Kidney epithelial cell (primary cell): ENCODE data around the gene NFIA. TPM values are rescaled to one million over a fixed set of nuclear protein-coding genes. Genes with fewer than 3 reads are reported as not detected.

Source experiments
- DNase-seq: peaks from one replicate; pipeline ENCODE4 v3.0.0-alpha.2; 2010; ENCODE audit warnings: low read depth
- H3K27me3 ChIP-seq: 2 replicates; pipeline ENCODE4 v1.6.0; 2011; ENCODE audit warnings: low read length; ENCODE audit not compliant: control insufficient read depth, insufficient read depth
- H3K36me3 ChIP-seq: 2 replicates; pipeline ENCODE4 v1.5.1; 2011; ENCODE audit warnings: low read length; ENCODE audit not compliant: control insufficient read depth, insufficient read depth
- H3K4me3 ChIP-seq: 2 replicates; pipeline ENCODE4 v1.5.1; 2011; ENCODE audit warnings: low read depth, mild to moderate bottlenecking, control low read depth, low read length
- total RNA-seq: library from RNA; depleted of rRNA; stranded (reverse); fragments of >200 nt; gene quantifications from 2 replicates; pipeline ENCODE4 v1.2.3, GENCODE V29; 2015
- TF ChIP-seq, protein P1 (sequence below): IDR thresholded peaks from 2 replicates; pipeline ENCODE4 v1.5.1; 2011; ENCODE audit warnings: mild to moderate bottlenecking, moderate library complexity, low read length, control low read depth, inconsistent platforms; ENCODE audit not compliant: insufficient read depth, poor library complexity, severe bottlenecking

Gene NFIA
- total RNA-seq, 1 donor from 2014 or later, result 3.5 TPM

DNA sequence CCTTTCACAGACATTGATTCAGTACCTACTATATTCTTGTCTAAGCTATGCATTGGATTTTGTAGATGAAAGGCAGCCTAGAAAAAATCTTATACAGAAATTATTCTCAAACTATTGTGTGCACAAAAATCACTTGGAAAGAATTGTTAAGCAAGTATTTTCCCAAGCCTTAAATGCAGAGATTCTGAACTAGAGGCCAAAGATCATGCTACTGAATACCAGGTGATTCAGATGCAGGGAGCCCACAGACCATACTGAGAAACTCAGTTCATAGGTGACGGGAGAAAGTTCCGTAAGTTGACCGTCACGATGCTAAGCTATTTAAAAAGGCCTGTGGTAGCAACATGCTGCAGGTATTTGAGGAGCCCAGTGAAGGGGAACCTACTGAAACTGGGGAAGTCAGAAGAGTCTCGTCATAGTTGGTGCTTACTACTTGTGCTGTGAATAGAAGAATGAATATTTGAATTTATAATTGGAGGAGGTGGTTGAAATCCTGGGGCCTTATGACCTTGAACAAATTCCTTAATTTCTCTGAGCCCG, 150.8 kb downstream of the NFIA start:
- Histone ChIP-seq H3K4me3 (no peak overlapping the region), H3K27me3 (no peaks in the 10 kb centered on the region), H3K36me3 (no peaks in the 10 kb centered on the region)
- TF ChIP-seq, protein P1, sequence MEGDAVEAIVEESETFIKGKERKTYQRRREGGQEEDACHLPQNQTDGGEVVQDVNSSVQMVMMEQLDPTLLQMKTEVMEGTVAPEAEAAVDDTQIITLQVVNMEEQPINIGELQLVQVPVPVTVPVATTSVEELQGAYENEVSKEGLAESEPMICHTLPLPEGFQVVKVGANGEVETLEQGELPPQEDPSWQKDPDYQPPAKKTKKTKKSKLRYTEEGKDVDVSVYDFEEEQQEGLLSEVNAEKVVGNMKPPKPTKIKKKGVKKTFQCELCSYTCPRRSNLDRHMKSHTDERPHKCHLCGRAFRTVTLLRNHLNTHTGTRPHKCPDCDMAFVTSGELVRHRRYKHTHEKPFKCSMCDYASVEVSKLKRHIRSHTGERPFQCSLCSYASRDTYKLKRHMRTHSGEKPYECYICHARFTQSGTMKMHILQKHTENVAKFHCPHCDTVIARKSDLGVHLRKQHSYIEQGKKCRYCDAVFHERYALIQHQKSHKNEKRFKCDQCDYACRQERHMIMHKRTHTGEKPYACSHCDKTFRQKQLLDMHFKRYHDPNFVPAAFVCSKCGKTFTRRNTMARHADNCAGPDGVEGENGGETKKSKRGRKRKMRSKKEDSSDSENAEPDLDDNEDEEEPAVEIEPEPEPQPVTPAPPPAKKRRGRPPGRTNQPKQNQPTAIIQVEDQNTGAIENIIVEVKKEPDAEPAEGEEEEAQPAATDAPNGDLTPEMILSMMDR, result no peak
- DNase-seq, result no peak

DNA sequence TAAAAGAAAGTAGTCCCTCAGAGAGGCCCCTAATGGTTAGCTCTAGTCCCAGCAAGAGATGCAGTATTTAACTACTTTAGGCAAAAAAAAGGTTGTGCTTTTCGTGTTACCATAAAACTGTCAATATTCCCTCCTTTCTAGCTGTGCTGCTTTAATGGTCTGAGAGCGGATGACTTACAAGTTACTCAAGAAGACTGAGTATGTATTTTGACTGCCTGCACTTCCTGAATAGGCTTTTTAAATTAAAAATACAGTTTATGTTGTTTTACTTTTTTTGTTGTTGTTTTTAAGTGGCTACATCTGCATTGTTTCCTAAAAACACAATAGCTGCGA, 152.2 kb downstream of the NFIA start:
- Histone ChIP-seq H3K27me3 (no peaks in the 10 kb centered on the region), H3K4me3 (no peak overlapping the region), H3K36me3 (no peaks in the 10 kb centered on the region)
- TF ChIP-seq, protein P1, result no peak
- DNase-seq, result no peak

DNA sequence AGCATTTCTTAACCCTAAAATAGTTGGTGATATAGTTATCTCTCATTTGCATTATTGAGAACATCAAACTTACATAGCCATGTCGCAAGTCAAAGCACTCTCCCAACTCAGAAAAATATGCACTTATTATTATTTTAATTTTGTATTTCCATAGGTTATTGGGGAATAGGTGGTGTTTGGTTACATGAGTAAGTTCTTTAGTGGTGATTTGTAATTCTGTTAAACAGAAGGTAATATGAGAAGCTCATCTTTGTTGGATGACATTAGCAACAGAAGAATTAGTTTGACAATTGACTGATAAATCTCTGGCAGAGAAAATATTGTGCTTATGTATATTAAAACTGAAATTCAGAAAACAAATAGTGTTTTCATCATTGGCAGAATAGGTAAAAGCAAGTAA, 154.8 kb downstream of the NFIA start:
- Histone ChIP-seq H3K27me3 (no peaks in the 10 kb centered on the region), H3K36me3 (no peaks in the 10 kb centered on the region), H3K4me3 (no peak overlapping the region)
- DNase-seq, result no peak
- TF ChIP-seq, protein P1, result no peak

DNA sequence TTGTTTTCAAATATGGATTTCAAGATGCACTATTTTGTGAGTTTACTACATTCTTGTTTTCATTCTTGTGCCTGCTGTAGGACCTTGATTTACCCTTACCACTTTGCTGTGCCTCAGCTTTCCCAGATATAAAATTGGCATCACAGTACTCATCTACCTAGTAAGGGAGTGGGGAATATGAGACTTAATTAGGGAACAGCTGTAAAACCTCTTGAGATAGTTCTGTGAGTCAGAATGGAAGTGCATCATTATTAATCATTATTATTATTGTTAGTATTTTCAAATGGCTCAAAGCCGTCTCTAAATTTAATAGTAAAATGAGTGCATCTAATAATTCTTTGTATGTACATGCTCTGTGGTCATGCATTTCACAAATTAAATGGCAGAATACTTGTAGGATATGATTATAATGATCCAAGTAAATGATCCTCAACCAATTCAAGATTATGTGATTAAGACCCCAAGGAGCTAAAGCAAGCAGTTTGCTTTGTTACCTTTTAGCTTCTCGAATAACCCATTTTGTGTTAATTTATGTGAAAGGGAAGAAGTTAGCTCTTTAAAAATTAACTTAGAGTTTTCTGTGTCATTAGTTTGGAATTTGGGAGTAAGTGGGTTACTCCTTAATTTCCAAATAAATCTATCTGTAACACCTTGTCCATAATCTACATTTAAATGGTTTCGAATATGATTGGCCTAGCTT, 155.4 kb downstream of the NFIA start:
- no peaks in the 10 kb centered on the region for H3K36me3 ChIP-seq
- no peak overlapping the region for H3K4me3 ChIP-seq
- DNase-seq, result no peak
- TF ChIP-seq, protein P1, result no peak
- no peaks in the 10 kb centered on the region for H3K27me3 ChIP-seq

DNA sequence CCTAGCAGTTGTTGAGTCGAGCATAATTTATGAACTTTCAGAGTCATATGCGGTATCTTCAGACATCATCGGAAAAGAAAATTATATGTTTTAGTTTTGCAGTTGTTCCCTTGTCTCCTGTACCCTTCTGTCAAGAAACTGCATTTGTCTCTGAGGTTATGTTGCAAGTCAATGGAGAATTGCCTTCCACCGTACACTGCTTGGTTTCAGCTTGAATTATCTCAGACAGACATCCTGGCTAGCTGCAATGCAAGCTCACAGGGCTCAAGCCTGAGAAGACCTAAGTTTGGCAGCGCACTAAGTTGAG, 156.0 kb downstream of the NFIA start:
- H3K27me3 ChIP-seq, result no peaks in the 10 kb centered on the region
- H3K36me3 ChIP-seq, result no peaks in the 10 kb centered on the region
- no peak overlapping the region for H3K4me3 ChIP-seq
- DNase-seq, result no peak
- TF ChIP-seq, protein P1, result no peak

DNA sequence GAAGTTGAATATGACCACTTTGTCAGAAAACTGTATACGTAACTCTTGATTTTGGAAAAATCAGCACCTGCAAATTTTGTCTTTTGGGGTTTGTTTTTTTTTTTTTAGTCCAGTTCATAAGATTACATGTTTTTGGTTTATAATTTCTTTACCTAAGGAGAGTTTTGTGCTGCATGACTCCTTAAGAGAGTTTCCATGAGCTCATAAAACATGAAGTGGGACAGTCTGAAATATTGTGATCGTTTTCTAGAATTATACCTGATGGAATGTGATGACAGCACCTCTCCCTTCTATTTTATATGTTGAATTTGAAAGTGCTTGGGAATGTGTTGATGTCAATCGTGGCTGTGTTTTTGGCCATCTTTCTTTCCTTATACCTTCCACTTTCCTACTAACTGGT, 158.5 kb downstream of the NFIA start:
- no peaks in the 10 kb centered on the region for H3K36me3 ChIP-seq
- DNase-seq, result no peak
- H3K4me3 ChIP-seq, result no peak overlapping the region
- no peaks in the 10 kb centered on the region for H3K27me3 ChIP-seq
- TF ChIP-seq, protein P1, result no peak
